RCC 7860 (cell line): ENCODE measurements around the gene CILP2.

Experiments used
- DNase-seq: peaks from one replicate; pipeline ENCODE4 v3.0.0-alpha.2; 2015; ENCODE audit warnings: low spot score
- FAIRE-seq: peaks from 2 replicates; lab custom pipeline; 2012; peaks lifted over from hg19 to GRCh38; lab: Jason Lieb, UNC

Gene CILP2

GRCh38 chr19:19543640-19544039 is 5.6 kb downstream of the CILP2 start:
- DNase-seq (no peak), FAIRE-seq (no peak)

GRCh38 chr19:19544257-19544953 is 6.3 kb downstream of the CILP2 start:
- FAIRE-seq (no peak), DNase-seq (no peak)

- no peak for DNase-seq
- FAIRE-seq: no peak
Measured at GRCh38 chr19:19544954-19545591, 7.0 kb downstream of the CILP2 start.

GRCh38 chr19:19545707-19546106 is 7.6 kb downstream of the CILP2 start:
- DNase-seq (no peak), FAIRE-seq (no peak)

- no peak for FAIRE-seq
- DNase-seq: no peak
Measured at GRCh38 chr19:19546751-19547162, 8.7 kb downstream of the CILP2 start.

GRCh38 chr19:19547674-19548336 is 9.7 kb downstream of the CILP2 start:
- no peak for FAIRE-seq

GRCh38 chr19:19548915-19549759 is 11.1 kb downstream of the CILP2 start:
- DNase-seq (no peak), FAIRE-seq (no peak)

More at GRCh38 chr19:19547674-19548336, 9.7 kb downstream of the CILP2 start:
- no peak for DNase-seq

GRCh38 chr19:19549804-19550464 is 11.9 kb downstream of the CILP2 start:
- DNase-seq (no peak), FAIRE-seq (no peak)

GRCh38 chr19:19550485-19550929 is 12.4 kb downstream of the CILP2 start:
- DNase-seq (no peak), FAIRE-seq (no peak)

- DNase-seq (no peak), FAIRE-seq (no peak)
Measured at GRCh38 chr19:19550972-19551852, 13.1 kb downstream of the CILP2 start.

- FAIRE-seq (no peak), DNase-seq (no peak)
Measured at GRCh38 chr19:19551853-19552192, 13.8 kb downstream of the CILP2 start.

- DNase-seq: no peak
- FAIRE-seq: no peak
Measured at GRCh38 chr19:19552798-19553197, 14.7 kb downstream of the CILP2 start.

GRCh38 chr19:19553670-19554069 is 15.6 kb downstream of the CILP2 start:
- DNase-seq (no peak), FAIRE-seq (no peak)

- FAIRE-seq: no peak
Measured at GRCh38 chr19:19554074-19555023, 16.3 kb downstream of the CILP2 start.

GRCh38 chr19:19558055-19558454 is 20.0 kb downstream of the CILP2 start:
- FAIRE-seq (no peak), DNase-seq (no peak)

More at GRCh38 chr19:19554074-19555023, 16.3 kb downstream of the CILP2 start:
- peak; percentile 12 for DNase-seq

GRCh38 chr19:19558636-19559035 is 20.6 kb downstream of the CILP2 start:
- DNase-seq (no peak), FAIRE-seq (no peak)

GRCh38 chr19:19559931-19560330 is 21.9 kb downstream of the CILP2 start:
- FAIRE-seq (no peak), DNase-seq (no peak)

- DNase-seq: no peak
Measured at GRCh38 chr19:19561946-19562664, 24.0 kb downstream of the CILP2 start.

More at GRCh38 chr19:19561946-19562664, 24.0 kb downstream of the CILP2 start:
- FAIRE-seq: no peak
